Osteoblast (primary cell): Measurements from ENCODE around the gene CD300LB. TPM values are rescaled to one million over a fixed set of nuclear protein-coding genes. Genes with fewer than 3 reads are reported as not detected.
"Not testable (repeated sequence)": the region's sequence is repeated elsewhere in the genome, so short reads cannot be mapped to it uniquely, and the experiment has no call there.

ENCODE experiments used
- DNase-seq: peaks from one replicate; pipeline ENCODE4 v3.0.0; 2011; ENCODE audit warnings: low spot score, mixed read lengths; ENCODE audit not compliant: insufficient read length; ENCODE audit errors: missing footprints
- H2AFZ ChIP-seq: 2 replicates; pipeline ENCODE4 v1.6.0; 2011; ENCODE audit warnings: mild to moderate bottlenecking, low read length
- H3K27ac ChIP-seq: 2 replicates; pipeline ENCODE4 v1.5.1; 2011; ENCODE audit warnings: mild to moderate bottlenecking, low read depth, low read length, moderate library complexity
- H3K27me3 ChIP-seq: 2 replicates; pipeline ENCODE4 v1.6.0; 2012; ENCODE audit warnings: mild to moderate bottlenecking, control low read depth, inconsistent platforms, low read length, moderate library complexity; ENCODE audit not compliant: insufficient read depth
- H3K36me3 ChIP-seq: 2 replicates; pipeline ENCODE4 v1.5.1; 2011; ENCODE audit warnings: mild to moderate bottlenecking, low read length, control low read depth, moderate library complexity; ENCODE audit not compliant: insufficient read depth
- H3K4me1 ChIP-seq: 2 replicates; pipeline ENCODE4 v1.5.1; 2011; ENCODE audit warnings: mild to moderate bottlenecking, low read length, control low read depth, moderate library complexity; ENCODE audit not compliant: insufficient read depth
- H3K4me2 ChIP-seq: 2 replicates; pipeline ENCODE4 v1.6.0; 2011; ENCODE audit warnings: mild to moderate bottlenecking, low read length; ENCODE audit not compliant: insufficient read depth
- H3K4me3 ChIP-seq: fragments of 200-600 bp; sonication (generic); 3 replicates; pipeline ENCODE4 v1.5.1; 2012; ENCODE audit warnings: mild to moderate bottlenecking, low read length, inconsistent platforms; ENCODE audit not compliant: insufficient read depth
- H3K79me2 ChIP-seq: 2 replicates; pipeline ENCODE4 v1.6.0; 2012; ENCODE audit warnings: mild to moderate bottlenecking, low read length, control low read depth, inconsistent platforms; ENCODE audit not compliant: insufficient read depth
- H3K9me3 ChIP-seq: 2 replicates; pipeline ENCODE4 v1.5.1; 2011; ENCODE audit warnings: low read depth, low read length, control low read depth
- H4K20me1 ChIP-seq: 2 replicates; pipeline ENCODE4 v1.6.0; 2012; ENCODE audit warnings: mild to moderate bottlenecking, low read length, control low read depth; ENCODE audit not compliant: insufficient read depth
- total RNA-seq: library from RNA; depleted of rRNA; stranded (reverse); fragments of >200 nt; gene quantifications from 2 replicates; pipeline ENCODE4 v1.2.3, GENCODE V29; 2012
- TF ChIP-seq, protein P1 (sequence below): IDR thresholded peaks from 2 replicates; pipeline ENCODE4 v1.5.1; 2011; ENCODE audit warnings: mild to moderate bottlenecking, low read depth, low read length, moderate library complexity; ENCODE audit errors: extremely low read depth

Gene CD300LB
- total RNA-seq, 1 donor: not detected

DNA sequence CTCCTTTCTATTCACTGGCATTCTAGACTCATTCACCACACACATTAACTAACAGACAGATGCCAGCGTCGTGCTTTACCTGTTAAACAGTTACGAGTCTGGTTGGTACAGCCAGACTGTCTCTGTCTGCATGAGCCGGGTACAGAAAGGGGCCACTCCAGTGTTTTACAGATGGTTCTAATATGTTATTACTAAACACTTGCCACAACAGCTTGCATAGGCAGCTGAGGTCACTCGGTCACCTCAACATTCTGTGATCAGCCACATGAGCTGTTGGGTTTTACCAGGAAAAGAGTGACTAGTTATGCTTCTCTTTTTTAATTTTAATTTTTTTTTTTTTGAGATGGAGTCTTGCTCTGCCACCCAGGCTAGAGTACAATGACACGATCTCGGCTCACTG is 39.6 kb downstream of the CD300LB start:
- no peak overlapping the region for H3K4me2 ChIP-seq

DNA sequence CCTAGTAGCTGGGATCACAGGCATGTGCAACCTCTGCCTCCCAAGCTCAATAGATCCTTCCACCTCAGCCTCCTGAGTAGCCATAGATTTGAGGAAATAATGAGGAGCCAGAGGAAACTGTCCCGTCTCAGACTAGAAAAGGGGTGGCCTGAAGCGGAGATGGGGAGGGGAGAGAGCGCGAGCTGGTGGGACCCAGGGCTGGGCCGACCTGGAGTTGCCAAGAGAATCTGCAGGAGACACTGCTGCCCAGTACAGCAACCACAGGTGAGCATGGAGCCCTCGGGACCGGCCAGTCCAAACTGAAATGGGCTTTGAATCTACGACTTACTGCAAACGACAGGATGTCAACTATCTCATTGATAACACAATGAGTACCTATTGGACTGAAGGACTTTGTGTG is 40.6 kb downstream of the CD300LB start:
- no peak for DNase-seq

More for the DNA sequence above, 39.6 kb downstream of the CD300LB start:
- no peaks in the 10 kb centered on the region for H3K9me3 ChIP-seq
- no peaks in the 10 kb centered on the region for H3K4me1 ChIP-seq
- H3K79me2 ChIP-seq: no peaks in the 10 kb centered on the region
- TF ChIP-seq, protein P1, sequence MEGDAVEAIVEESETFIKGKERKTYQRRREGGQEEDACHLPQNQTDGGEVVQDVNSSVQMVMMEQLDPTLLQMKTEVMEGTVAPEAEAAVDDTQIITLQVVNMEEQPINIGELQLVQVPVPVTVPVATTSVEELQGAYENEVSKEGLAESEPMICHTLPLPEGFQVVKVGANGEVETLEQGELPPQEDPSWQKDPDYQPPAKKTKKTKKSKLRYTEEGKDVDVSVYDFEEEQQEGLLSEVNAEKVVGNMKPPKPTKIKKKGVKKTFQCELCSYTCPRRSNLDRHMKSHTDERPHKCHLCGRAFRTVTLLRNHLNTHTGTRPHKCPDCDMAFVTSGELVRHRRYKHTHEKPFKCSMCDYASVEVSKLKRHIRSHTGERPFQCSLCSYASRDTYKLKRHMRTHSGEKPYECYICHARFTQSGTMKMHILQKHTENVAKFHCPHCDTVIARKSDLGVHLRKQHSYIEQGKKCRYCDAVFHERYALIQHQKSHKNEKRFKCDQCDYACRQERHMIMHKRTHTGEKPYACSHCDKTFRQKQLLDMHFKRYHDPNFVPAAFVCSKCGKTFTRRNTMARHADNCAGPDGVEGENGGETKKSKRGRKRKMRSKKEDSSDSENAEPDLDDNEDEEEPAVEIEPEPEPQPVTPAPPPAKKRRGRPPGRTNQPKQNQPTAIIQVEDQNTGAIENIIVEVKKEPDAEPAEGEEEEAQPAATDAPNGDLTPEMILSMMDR: no peak
- no peak overlapping the region for H3K27ac ChIP-seq
- no peaks in the 10 kb centered on the region for H4K20me1 ChIP-seq
- no peak for DNase-seq
- no peaks in the 10 kb centered on the region for H3K27me3 ChIP-seq
- H3K36me3 ChIP-seq: no peaks in the 10 kb centered on the region
- no peak overlapping the region for H3K4me3 ChIP-seq
- H2AFZ ChIP-seq: no peak overlapping the region

DNA sequence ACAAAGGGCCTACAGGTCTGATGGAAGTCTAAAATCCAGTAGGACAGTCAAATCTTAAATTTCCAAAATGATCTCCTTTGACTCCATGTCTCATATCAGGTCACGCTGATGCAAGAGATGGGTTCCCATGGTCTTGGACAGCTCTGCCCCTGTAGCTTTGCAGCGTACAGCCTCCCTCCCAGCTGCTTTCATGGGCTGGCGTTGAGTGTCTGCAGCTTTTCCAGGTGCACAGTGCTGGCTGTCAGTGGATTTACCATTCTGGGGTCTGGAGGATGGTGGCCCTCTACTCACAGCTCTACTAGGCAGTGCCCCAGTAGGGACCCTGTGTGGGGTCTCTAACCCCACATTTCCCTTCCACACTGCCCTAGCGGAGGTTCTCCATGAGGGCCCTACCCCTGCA is 43.0 kb downstream of the CD300LB start:
- not testable (repeated sequence) for H3K27ac ChIP-seq, H3K79me2 ChIP-seq, H3K4me2 ChIP-seq, H3K36me3 ChIP-seq, H3K4me3 ChIP-seq, H3K9me3 ChIP-seq, H3K27me3 ChIP-seq, DNase-seq, H4K20me1 ChIP-seq, H2AFZ ChIP-seq, H3K4me1 ChIP-seq

More for the DNA sequence above, 40.6 kb downstream of the CD300LB start:
- no peaks in the 10 kb centered on the region for H4K20me1 ChIP-seq
- no peak overlapping the region for H3K27ac ChIP-seq
- no peaks in the 10 kb centered on the region for H3K9me3 ChIP-seq
- H3K79me2 ChIP-seq: no peaks in the 10 kb centered on the region
- H3K4me1 ChIP-seq: no peaks in the 10 kb centered on the region
- no peaks in the 10 kb centered on the region for H3K27me3 ChIP-seq
- H3K4me2 ChIP-seq: no peak overlapping the region
- no peak overlapping the region for H3K4me3 ChIP-seq
- TF ChIP-seq, protein P1: no peak
- H2AFZ ChIP-seq: no peak overlapping the region
- H3K36me3 ChIP-seq: no peaks in the 10 kb centered on the region

DNA sequence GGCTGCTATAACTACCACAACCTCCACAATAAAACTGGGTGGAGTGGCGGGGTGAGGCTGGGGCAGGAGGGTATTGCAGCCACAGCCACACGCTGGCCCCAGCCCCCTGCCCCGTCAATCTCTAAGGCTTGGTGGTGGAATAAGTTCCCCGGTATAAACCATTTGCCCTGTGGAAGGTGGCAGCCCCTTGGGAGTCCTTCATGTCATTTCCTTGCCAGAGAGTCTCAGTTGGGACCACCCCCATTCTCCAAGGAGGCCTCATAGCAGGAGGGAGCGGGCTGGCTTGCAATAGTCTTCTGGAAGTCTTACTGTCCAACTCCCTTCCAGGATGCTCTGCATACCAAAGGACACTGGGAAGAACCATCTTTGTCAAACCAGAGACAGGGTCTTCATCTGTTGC is 45.4 kb downstream of the CD300LB start:
- H3K9me3 ChIP-seq: no peaks in the 10 kb centered on the region
- no peaks in the 10 kb centered on the region for H4K20me1 ChIP-seq
- DNase-seq: no peak
- no peaks in the 10 kb centered on the region for H3K36me3 ChIP-seq
- H3K4me1 ChIP-seq: no peaks in the 10 kb centered on the region
- no peak overlapping the region for H2AFZ ChIP-seq
- H3K27ac ChIP-seq: no peak overlapping the region
- TF ChIP-seq, protein P1: no peak
- H3K27me3 ChIP-seq: no peaks in the 10 kb centered on the region
- no peaks in the 10 kb centered on the region for H3K79me2 ChIP-seq
- H3K4me2 ChIP-seq: no peak overlapping the region
- no peak overlapping the region for H3K4me3 ChIP-seq
